ENCODE measurements around the gene TSPAN9.

DNA sequence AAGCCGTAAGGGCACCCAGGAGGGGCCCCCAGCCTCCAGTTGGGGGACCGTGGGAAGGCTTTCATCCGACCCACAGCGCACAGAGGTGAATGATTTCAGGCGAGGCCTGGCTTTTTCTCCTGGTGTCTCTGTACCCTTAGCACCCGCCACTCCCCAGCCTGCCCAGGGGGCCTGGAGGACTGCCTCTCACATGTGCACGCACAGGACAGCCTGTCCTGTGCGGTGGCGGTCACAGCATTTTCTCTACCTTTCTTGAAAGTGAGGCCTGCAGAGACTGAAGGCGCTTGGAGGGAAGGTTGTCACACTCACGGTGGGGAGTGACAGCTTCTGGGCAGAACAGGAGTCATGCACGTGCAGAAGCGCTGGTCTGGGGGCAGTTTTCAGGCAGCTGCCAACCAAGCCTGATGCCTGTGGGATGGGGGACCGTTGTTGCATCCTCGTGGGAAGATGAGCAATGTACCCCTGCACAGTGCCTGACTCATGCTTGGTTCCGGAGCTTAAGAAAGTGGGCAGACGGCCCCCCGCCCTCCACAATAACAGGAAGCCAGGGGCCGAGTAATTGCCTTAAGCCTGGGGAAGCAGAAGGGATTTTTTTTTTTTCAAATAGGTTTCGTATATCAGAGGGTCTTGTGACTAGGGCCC lies 148.1 kb downstream of the TSPAN9 start:
- no peak for TF ChIP-seq CTCF (IDR thresholded peaks at IDR 0.05)
- no peak for TF ChIP-seq POLR2AphosphoS5 (IDR thresholded peaks at IDR 0.05)
- TF ChIP-seq EP300 (IDR thresholded peaks at IDR 0.05) = no peak
- TF ChIP-seq POLR2A (IDR thresholded peaks at IDR 0.05; ENCODE audit: low read depth) = no peak
